ENCODE results near the gene DIS3L2.

GRCh38 chr2:232352511-232353091, 391.1 kb downstream of the DIS3L2 start:
- no peak for TF ChIP-seq FOXA1 (IDR thresholded peaks at IDR 0.05)
- no peak for TF ChIP-seq ZNF384 (IDR thresholded peaks at IDR 0.05)
- TF ChIP-seq BHLHE40 (IDR thresholded peaks at IDR 0.05; ENCODE audit: borderline replicate concordance) = no peak
- no peak for TF ChIP-seq NFRKB (IDR thresholded peaks at IDR 0.05)
- TF ChIP-seq L3MBTL2 (conservative IDR thresholded peaks at IDR 0.05) = no peak
- no peak for TF ChIP-seq SUZ12 (IDR thresholded peaks at IDR 0.05)
- TF ChIP-seq HDGF (IDR thresholded peaks at IDR 0.05; ENCODE audit: borderline replicate concordance) = no peak

Measured in HEK293T (cell line).